Fibroblast of skin of abdomen (primary cell): ENCODE results near the gene JCAD. TPM values are rescaled to one million over a fixed set of nuclear protein-coding genes. Genes with fewer than 3 reads are reported as not detected.
"Not testable (repeated sequence)": the region's sequence is repeated elsewhere in the genome, so short reads cannot be mapped to it uniquely, and the experiment has no call there.

Experiments used
- DNase-seq: peaks from one replicate; pipeline ENCODE4 v3.0.0-alpha.2; 2013
- polyA plus RNA-seq, 2 experiments: library from polyadenylated mRNA; unstranded; fragments of 120-200 nt; gene quantifications; one replicate each; pipeline ENCODE4 v1.2.1, GENCODE V29; 2013; ENCODE audit not compliant: insufficient read length in 2 of 2

JCAD gene, protein sequence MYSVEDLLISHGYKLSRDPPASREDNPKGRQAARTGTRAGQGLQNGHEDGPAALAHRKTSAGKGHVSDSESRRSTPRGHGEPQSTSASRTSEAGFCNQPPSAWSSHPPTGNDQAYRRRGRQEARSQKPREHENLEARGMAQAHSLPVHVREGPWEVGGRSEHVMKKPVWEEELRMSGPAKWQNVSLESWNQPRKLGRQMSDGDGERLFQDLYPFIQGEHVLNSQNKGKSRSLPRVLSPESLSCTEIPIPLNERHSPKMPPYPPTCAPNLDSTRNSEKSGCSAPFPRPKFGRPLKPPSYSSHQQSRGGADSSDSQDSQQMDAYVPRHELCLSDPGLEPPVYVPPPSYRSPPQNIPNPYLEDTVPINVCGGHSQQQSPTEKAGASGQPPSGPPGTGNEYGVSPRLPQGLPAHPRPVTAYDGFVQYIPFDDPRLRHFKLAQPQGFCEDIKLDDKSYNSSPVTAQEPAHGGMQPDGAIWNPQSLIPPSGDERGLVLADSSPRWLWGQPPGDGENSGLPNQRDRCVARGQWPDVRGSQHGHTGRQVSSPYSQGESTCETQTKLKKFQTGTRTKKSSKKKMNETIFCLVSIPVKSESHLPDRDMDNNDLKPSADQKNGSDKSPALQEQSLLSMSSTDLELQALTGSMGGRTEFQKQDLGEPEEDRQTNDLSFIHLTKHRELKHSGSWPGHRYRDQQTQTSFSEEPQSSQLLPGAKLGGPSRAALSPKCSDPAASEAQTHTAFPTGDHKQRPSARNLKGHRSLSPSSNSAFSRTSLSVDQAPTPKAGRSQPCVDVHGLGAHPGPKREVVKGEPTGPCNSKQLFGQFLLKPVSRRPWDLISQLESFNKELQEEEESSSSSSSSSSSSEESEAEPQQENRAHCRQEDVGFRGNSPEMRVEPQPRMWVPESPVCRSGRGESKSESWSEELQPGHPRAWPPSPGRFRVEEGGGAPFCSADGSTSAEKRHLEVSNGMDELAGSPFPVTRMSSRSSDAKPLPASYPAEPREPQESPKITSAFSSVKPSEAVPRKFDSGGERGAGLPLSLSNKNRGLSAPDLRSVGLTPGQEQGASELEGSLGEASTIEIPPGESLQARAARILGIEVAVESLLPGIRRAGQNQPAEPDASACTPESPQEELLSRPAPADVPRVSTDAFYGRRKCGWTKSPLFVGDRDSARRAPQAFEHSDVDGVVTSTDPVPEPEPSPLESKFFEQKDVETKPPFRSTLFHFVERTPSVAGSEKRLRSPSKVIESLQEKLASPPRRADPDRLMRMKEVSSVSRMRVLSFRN (N-terminal part only)
- 57.0 TPM for polyA plus RNA-seq (2013, experiment 1 of 2; ENCODE audit: insufficient read length)
- polyA plus RNA-seq (2013, experiment 2 of 2; ENCODE audit: insufficient read length), result 54.9 TPM

DNA sequence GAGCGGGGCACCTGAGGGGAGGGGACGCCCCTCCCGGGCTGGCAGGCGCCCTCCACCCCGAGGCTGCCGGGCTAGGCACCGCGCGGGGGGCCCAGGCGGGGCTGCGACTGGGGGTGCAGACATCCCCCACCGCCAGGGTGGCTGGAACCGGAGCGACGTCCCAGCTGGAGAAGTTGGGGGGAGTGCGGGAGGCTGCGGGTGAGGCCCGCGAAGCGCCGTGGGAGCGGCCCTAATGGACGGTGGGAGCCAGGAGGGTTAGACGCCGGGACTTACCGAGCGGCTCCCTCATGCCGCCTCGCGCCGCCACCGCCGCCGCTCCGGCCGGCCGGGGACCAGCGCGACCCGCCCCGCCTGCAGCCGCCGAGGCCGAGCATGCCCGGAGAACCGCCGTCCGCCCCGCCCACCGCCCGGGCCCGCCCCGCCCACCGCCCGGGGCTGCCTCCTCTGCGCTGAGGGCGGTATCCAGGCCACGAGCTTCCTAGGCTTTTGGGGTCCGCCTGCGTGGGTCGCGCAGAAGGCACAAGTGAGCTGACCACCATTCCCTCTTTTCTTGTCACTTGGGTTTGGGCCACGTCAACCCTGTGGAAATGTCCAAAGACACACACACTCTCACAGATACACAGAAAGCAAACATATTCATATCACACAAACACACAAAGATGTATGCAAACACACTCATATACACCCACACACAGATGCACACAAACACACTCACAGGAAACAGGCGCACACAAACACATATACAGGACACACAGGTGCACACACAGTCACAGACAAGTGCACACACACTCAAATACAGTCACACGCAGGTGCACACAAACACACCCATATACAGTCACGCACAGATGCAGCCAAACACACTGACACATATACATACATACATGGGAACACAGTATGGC is at the start of gene JCAD:
TSS of gene JCAD (minus strand) at position 378 of the 899 bp plus-strand sequence. CDS start 11,774 bp downstream, outside the sequence.
- peak; percentile 52 for DNase-seq

DNA sequence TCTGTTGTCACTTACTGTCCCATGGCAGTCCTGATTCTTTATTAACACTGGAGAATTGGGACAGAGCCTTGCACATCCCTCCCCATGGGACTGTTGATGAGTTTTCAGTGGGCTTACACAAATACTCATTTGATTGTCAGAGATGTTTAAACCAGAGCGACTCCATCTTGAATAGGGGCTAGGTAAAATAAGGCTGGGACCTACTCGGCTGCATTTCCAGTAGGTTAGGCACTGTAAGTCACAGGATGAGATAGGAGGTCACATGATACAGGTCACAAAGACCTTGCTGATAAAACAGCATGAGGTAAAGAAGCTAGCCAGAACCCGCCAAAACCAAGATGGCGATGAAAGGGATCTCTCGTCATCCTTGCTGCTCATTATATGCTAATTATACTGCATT is 47.6 kb upstream of the JCAD start:
- DNase-seq, result no peak

DNA sequence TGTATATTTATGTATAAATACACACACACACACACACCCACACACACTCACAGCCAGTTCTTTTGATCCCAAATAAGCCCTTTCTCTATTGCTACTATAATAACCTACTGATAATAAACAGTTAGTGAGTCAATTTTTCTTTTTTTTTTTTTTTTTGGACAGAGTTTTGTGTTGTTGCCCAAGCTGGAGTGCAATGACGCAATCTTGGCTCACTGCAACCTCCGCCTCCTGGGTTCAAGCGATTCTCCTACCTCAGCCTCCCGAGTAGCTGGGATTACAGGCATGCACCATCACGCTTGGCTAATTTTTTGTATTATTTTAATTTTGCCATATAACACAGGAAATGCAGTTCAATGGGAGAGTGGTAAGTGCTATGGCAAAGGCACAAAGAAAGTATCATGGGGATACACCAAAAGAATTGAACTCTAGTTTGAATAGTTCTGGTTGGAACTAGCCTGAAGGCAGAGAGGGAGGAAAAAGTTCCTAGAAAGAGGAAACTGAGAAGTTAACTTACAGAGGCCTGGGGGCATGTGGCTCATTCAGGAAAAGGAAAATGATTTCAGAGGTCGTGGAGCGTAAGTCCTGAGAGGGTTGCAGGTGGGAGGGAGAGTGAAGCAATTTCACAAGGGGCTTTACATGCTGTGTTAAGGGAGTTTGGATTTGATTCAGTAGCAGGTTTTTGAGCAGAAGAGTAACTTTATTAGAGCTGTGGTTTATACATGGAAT is 44.4 kb upstream of the JCAD start:
- DNase-seq, result no peak

DNA sequence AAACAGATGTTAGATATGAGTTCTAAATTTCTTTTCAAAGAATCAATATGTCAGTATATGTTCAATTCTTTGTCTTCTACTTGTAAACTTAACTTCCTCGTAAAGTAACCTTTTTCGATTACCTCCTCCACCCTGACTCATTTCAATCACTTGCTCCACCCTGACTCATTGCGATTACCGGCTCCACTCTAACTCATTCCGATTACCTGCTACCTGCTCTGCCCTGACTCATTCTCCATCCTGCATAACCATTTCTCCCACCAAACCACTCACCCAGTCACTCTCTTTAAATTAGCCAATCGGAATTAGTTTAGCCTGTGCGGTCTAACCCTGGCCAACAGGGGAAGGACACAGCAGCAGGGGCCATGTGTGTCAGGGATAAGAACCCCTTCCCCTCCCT is 40.3 kb upstream of the JCAD start:
- DNase-seq, result not testable (repeated sequence)

DNA sequence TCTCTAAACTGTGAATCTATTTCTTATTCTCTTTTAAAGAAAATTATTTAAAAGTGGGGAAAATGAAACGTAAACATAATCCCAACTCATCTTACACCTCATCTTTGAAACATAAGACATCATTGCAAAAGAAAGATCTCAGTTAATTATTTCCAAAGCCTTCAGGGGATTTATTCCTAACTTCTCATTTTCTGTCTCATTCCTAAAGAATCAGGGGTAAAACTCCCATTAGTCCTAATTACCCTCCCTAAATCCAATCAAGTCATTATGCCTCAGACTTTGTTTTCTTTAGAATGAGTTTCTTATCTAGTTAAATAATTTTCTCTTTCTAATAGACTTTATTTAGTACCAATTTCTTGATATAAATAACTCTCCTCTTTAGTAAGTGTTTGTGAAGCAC is 39.7 kb upstream of the JCAD start:
- DNase-seq, result no peak

DNA sequence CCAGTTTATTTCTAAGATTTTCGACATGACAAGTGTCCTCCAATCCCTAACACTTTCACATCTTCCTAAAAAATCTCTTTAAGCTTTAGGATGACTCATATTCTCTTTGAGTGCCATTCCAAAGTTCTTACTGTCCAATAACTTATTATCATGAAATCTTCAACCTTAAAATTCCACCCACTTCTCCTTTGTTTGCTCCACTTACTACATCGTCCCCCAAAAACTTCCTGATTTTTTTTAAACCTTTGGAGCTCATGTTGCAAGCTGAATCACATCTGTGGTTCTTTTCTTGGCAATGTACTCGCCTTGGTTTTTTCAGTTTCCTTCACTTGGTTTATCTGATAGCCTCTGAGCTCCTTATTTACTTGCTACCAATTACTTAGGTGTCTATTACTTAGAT is 39.2 kb upstream of the JCAD start:
- DNase-seq, result peak; percentile 97

DNA sequence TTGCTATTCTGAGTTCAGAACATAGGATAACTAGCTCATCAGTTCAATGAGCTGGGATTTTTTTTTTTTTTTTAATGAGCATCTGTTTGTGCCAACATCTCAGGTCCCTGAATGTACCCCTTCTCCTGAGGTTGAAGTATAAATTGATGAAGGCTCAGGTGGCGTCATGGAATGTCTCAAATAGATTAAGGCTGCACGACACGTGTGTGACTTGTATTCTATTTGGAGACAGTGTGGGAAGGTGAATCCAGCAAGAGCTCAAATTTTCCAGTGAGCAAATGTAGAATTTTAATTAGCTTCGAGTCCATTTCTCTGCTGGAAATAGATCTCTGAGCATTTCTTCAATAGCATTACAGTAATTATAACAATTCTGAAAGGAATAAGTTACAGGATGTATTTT is 37.2 kb upstream of the JCAD start:
- DNase-seq, result no peak

DNA sequence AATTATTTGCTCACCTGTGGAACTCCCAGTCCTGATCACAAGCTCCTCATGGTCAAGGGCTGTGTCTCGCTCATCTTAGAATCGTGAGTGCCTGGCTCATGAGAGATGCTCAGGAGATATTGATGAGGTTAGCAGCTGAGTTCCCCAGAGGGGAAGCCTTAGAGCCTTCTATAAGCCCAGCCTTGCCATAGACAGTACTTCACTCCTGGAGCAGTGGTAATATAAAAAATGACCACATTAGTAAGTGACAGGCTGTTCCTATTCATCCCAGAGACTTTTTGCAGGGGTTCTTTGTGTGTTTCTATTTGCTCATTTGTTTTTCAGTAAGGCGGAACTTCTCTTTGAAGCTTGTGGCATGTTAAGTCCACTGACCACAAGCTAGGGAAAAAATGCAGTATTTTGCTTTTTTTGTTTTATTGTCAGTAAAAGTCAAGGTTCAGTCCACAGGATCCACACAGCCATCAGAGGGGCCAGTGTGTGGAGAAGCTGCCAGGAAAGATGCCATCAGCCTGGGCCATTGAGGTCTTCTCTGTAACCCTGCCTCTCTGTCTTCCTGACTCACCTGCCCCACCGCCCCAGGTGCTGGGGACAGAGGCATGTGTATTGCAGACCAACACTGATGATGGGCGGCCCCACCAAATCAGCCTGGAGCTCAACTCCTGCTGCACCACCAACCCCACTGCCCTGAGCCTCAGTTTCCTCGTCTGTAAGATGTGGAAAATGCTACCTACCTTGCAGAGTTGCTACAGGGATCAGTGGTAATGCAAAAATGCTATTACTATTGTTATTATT is 36.4 kb upstream of the JCAD start:
- DNase-seq, result no peak

DNA sequence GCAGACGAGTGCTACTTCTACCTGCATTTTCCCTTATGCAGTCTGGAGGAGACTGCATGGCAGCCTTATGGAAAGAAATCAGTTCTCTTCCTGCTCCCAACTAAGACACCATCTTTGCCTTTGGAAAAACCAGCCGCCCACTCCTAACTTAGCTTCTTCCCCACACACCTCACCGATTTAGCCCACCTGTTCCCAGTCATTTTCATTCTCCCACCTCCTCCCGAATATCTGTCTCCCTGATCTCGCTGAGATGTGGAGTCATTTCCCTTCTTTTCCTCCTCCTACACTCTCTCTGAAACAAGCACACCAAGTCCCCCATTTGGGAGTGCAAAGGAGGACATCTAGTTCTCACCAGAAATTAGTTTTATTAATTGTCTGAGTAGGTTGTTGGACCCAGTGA is 35.2 kb upstream of the JCAD start:
- DNase-seq, result no peak

DNA sequence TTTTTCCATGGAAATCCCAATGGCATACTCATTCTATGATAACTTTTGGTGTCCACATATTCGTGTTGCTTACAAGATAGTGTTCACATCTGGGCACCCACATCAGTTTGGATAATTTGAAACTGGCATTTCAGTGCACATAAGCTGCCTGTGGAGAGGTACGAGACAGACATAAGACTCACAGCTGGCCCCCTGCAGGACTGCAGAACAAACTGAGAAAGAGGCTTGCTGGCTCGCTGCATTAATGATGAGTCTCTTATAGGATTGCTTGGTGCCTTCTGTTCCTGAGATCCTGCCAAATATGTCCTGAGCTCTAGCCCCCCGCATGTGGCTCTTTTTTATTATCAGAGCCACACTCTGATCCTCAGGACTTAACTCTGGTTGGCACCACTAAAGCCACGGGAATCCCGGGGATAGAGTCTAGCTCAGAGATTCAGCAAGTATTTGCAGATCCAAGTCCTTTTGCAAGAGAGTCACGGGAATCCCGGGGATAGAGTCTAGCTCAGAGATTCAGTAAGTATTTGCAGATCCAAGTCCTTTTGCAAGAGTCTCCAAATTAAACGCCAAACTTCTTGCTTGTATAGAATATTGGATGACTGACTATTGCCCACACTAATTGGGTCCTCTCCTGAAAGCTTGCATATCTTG is 34.0 kb upstream of the JCAD start:
- no peak for DNase-seq

DNA sequence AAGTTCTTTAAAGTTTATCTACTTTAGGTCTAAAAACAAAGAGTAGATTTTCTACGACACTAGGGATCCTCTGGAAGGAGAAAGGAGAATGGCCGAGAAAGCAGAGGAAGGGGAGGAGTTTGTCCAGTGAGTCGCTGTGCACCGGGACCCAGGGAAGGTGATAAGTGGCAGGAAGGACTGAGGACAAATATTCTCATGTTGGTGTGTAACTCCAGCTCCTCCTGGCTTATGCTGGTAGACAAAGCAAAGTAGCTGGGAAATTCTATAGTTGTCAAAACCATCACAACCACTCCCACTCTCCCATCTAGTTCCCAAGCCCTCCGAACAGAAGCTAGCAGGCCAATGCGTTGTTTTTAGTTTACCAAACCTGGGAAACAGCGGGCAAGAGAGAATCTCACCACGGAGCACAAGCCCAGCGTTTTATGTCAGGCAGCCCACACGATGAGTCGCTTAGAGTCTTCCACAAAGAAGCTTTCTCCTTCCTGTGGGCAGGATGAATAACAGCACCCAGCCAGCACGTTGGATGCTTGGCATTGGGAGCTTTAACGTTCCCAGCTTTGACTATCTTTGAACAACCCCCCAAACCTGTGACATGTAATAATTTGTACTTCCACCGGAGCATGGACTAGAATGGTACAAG is 32.9 kb upstream of the JCAD start:
- DNase-seq, result peak; percentile 72

DNA sequence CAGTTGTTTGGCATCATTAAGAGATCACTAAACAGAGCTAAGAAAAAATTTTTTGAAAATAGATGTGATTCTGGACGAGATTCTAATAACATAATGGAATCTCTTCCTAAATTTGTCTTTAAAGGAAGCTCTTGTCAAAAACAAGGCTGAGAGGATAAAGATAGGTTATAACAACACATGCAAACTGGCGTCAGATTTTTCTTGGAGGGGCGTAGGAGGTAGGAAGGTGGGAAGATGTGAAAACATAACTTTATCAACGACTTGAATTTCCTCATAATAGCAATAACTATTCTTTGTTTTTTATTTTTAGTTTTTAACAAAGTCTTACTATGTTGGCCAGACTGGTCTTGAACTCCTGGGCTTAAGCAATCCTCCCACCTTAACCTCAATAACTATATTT is 31.8 kb upstream of the JCAD start:
- no peak for DNase-seq

DNA sequence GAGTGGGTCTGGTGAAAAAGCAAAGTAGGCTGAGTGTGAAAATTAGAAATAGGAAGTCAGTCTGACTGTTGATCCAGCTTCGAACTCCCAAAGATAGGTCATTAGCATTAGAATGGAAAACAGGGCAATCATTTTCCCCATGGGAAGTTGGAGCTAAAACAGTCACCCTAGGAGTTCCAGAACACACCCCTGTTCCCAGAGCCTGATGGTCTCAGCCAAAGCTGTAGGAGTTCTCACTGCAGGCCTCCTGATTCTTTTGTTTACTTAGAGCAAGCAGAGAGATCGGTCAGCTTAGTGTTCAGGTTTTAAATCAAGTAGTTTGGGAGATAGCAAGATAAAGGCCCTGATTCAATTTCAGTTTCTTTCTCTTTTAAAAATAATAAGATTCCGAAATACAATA is 28.8 kb upstream of the JCAD start:
- DNase-seq, result no peak

DNA sequence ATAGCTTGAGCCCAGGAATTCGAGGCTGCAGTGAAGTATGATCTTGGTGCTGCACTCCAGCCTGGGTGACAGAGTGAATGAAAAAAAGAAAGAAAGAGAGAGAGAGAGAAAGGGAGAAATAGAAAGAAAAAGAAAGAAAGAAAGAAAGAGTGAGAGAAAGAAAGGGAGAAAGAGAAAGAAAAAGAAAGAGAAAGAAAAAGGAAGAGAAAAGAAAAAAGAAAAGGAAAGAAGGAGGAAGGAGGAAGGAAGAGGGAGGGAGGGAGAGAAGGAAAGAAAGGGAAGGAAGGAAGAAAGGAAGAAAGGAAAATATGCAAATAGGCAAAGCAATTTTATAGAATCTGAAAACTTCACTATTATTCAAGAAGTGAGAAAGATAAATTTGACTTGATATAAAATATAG is 24.5 kb upstream of the JCAD start:
- no peak for DNase-seq

DNA sequence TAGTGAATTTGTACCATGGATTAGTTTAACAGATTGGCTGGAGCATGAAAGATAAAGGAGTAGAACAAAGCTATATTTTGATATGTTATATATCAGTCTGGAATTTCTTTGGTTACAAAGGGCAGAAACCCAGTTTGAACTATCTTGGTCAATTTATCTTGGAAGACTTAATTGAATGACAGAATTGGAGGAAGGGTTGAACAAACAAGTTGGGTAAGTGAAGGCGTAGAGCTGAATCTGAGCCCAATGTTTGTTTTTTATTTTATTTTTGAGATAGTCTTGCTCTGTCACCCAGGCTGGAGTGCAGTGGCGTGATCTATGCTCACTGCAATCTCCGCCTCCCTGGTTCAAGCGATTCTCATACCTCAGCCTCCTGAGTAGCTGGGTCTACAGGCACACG is 21.8 kb upstream of the JCAD start:
- DNase-seq, result no peak

DNA sequence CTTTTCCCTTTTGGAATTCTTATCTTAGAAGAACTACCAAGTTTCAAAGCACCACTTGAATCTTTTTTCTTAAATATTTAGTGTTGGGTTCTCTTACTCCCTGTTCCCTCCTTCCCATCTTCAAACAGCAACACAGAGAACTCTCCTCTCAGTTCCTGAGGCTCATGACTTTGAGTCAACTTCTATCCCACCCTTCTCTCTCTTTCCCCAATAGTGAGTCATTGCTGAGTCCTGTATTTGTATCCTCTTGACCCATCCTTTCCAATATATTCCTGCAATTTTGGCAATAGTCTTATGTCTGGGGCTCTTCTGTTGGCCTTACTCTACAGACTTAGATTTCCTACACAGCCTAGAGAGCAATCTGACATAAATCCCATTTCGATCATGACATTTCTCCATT is 20.8 kb upstream of the JCAD start:
- peak; percentile 39 for DNase-seq

DNA sequence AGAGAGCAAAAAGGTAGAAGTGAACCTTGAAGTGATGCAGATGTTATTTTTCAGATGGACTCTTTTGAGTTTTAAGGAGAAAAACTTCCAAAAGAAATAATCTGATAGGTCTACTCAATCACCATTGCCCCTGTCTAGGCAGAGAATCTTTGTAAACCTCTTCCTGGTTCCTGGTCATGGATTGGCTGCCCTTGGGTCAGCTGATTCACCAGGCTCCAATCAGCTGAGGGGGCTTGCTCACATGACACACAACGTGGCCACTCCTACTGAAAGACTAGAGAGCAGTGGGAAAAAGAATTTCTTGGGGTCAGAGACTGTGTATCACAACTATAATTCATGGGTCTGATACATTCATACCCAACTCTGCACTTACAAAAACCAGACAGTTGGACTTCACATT is 20.0 kb upstream of the JCAD start:
- DNase-seq, result no peak

DNA sequence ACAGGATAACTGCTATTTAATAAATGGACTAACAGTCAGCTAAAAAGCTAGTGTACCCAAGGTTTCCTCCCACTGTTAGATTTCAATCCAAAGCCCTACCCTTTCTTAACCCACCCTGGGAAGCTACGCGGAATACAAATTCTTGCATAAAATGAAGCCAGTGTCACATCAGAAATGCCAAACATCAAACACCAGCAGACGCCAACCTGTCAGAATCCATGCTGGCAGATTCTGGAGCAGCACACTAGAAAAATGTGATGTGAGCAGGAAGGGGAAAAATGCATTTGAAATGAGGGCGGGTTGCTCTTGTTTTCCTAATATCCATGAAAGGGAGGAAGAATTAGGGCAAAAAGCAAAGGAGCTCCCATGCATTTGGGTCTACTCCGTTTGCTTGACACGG is 16.1 kb upstream of the JCAD start:
- no peak for DNase-seq

DNA sequence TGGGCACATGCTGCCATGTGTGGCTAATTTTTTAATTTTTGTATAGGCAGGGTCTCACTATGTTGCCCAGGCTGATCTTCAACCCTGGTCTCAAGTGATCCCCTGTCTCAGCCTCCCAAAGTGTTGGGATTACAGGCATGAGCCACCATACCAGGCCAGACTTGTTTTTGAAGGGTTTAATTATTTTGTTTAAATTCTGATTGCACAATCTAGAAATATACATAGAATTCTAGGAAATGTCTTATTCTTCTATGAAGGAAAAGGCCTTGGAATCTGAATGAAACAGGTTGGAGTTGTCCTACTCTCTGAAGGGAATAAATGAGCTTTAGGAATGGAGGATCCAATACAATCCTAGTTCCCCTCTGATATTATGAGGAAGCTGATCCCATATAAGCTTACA is 15.5 kb upstream of the JCAD start:
- no peak for DNase-seq
